GM23338 (cell line): Measurements from ENCODE around the gene CKMT1A. TPM values are rescaled to one million over a fixed set of nuclear protein-coding genes. Genes with fewer than 3 reads are reported as not detected.
A peak's percentile ranks its signal among the peaks of the same experiment; 100 is the strongest.
"Not testable (repeated sequence)": the region's sequence is repeated elsewhere in the genome, so short reads cannot be mapped to it uniquely, and the experiment has no call there.

Experiments
- ATAC-seq: fragments of 200-7000 bp; cut with Tn5 transposase; 3 replicates; pipeline ENCODE4 v1.9.1; 2020
- DNase-seq: peaks from one replicate; pipeline ENCODE4 v3.0.0-alpha.2; 2015; ENCODE audit warnings: low spot score
- H2AFZ ChIP-seq: fragments of 200-600 bp; sonication (generic); 2 replicates; pipeline ENCODE4 v1.8.0; 2016; ENCODE audit warnings: antibody characterized with exemption, mild to moderate bottlenecking, moderate library complexity
- H3F3A ChIP-seq: fragments of 200-600 bp; sonication (generic); replicated peaks from 2 replicates; pipeline ENCODE4 v1.8.0; 2017; ENCODE audit warnings: antibody characterized with exemption, mixed run types, low read depth
- H3K27ac ChIP-seq: fragments of 200-600 bp; sonication (generic); 2 replicates; pipeline ENCODE4 v1.6.1; 2016; ENCODE audit warnings: low read depth
- H3K27me3 ChIP-seq: fragments of 200-600 bp; sonication (generic); 2 replicates; pipeline ENCODE4 v1.8.0; 2016; ENCODE audit warnings: mild to moderate bottlenecking, mixed run types, moderate library complexity; ENCODE audit not compliant: insufficient read depth
- H3K36me3 ChIP-seq: fragments of 200-600 bp; sonication (generic); 2 replicates; pipeline ENCODE4 v1.8.0; 2016; ENCODE audit warnings: mild to moderate bottlenecking; ENCODE audit not compliant: insufficient read depth
- H3K4me1 ChIP-seq: fragments of 200-600 bp; sonication (generic); 2 replicates; pipeline ENCODE4 v1.8.0; 2016; ENCODE audit warnings: mild to moderate bottlenecking, moderate library complexity; ENCODE audit not compliant: insufficient read depth
- H3K4me2 ChIP-seq: fragments of 200-600 bp; sonication (generic); 2 replicates; pipeline ENCODE4 v1.7.1; 2017; ENCODE audit warnings: mixed run types
- H3K4me3 ChIP-seq: fragments of 200-600 bp; sonication (generic); 2 replicates; pipeline ENCODE4 v1.6.1; 2016; ENCODE audit warnings: mixed run types
- H3K79me2 ChIP-seq: fragments of 200-600 bp; sonication (generic); replicated peaks from 2 replicates; pipeline ENCODE4 v1.8.0; 2017; ENCODE audit warnings: mild to moderate bottlenecking; ENCODE audit not compliant: insufficient read depth
- H3K9me2 ChIP-seq: fragments of 200-600 bp; sonication (generic); 2 replicates; pipeline ENCODE4 v1.8.0; 2017; ENCODE audit not compliant: insufficient read depth
- H4K20me1 ChIP-seq: fragments of 200-600 bp; sonication (generic); replicated peaks from 2 replicates; pipeline ENCODE4 v1.8.0; 2017; ENCODE audit warnings: mild to moderate bottlenecking; ENCODE audit not compliant: insufficient read depth
- H3K27ac Mint-ChIP-seq: 2 replicates; pipeline ENCODE4 v1.8.0; 2020; ENCODE audit warnings: inconsistent platforms, mild to moderate bottlenecking, moderate library complexity, mixed read lengths
- H3K27me3 Mint-ChIP-seq: 3 replicates; pipeline ENCODE4 v1.8.0; 2022; ENCODE audit warnings: low read depth, mild to moderate bottlenecking, moderate library complexity, mixed read lengths, inconsistent platforms; ENCODE audit not compliant: insufficient read depth, poor library complexity
- H3K36me3 Mint-ChIP-seq: 3 replicates; pipeline ENCODE4 v1.8.0; 2021; ENCODE audit warnings: low read depth, mild to moderate bottlenecking, inconsistent platforms, moderate library complexity, mixed read lengths
- H3K4me1 Mint-ChIP-seq: 3 replicates; pipeline ENCODE4 v1.8.0; 2020; ENCODE audit warnings: mild to moderate bottlenecking, inconsistent platforms, mixed read lengths
- H3K4me3 Mint-ChIP-seq: 3 replicates; pipeline ENCODE4 v1.8.0; 2021; ENCODE audit warnings: moderate library complexity, mild to moderate bottlenecking, inconsistent platforms, mixed read lengths
- H3K9me3 Mint-ChIP-seq: 3 replicates; pipeline ENCODE4 v1.8.0; 2020; ENCODE audit warnings: moderate library complexity, mild to moderate bottlenecking, inconsistent platforms, mixed read lengths
- CREB1 ChIP-seq: fragments of 250-450 bp; sonication (Bioruptor Pico); IDR thresholded peaks from 2 replicates; pipeline ENCODE4 v1.5.0; 2020; ENCODE audit warnings: low read depth, mild to moderate bottlenecking, moderate library complexity
- ETS1 ChIP-seq: IDR thresholded peaks from 2 replicates; pipeline ENCODE4 v1.6.1; 2016; ENCODE audit warnings: antibody characterized with exemption
- EZH2 ChIP-seq: fragments of 200-600 bp; sonication (generic); IDR thresholded peaks from one replicate; pipeline ENCODE4 v1.8.0; 2017; ENCODE audit warnings: antibody characterized with exemption, mild to moderate bottlenecking, low read depth; ENCODE audit not compliant: unreplicated experiment
- JUNB ChIP-seq: IDR thresholded peaks from one replicate; pipeline ENCODE4 v1.6.1; 2016; ENCODE audit warnings: antibody characterized with exemption; ENCODE audit not compliant: unreplicated experiment
- REST ChIP-seq: IDR thresholded peaks from one replicate; pipeline ENCODE4 v1.6.1; 2018; ENCODE audit warnings: antibody characterized with exemption; ENCODE audit not compliant: unreplicated experiment
- STAT1 ChIP-seq: IDR thresholded peaks from one replicate; pipeline ENCODE4 v1.6.1; 2016; ENCODE audit warnings: antibody characterized with exemption; ENCODE audit not compliant: unreplicated experiment
- polyA plus RNA-seq: library from polyadenylated mRNA; unstranded; fragments of >200 nt; fragmentation: Nextera tagmentation; extraction: Ambion mirVana; gene quantifications from 2 replicates; pipeline ENCODE4 v1.2.1, GENCODE V29; 2016
- total RNA-seq: library from RNA; depleted of rRNA; stranded (reverse); fragments of >200 nt; shearing (Covaris generic); gene quantifications from 2 replicates; pipeline ENCODE4 v1.2.3, GENCODE V29; 2014

Gene CKMT1A
- total and polyA plus RNA-seq, 2 experiments from 2014 or later = 27.3 to 30.9 TPM

- no peaks in the 10 kb centered on the region for H3K9me2 ChIP-seq
- no peaks in the 10 kb centered on the region for H3K79me2 ChIP-seq
- H4K20me1 ChIP-seq = no peaks in the 10 kb centered on the region
- Mint-ChIP-seq H3K4me3 (no peak overlapping the region), H3K36me3 (peaks cover 19% of the 10 kb centered on the region), H3K4me1 (no peaks in the 10 kb centered on the region), H3K27me3 (peaks cover 6% of the 10 kb centered on the region), H3K27ac (no peak overlapping the region), H3K9me3 (no peaks in the 10 kb centered on the region)
- H2AFZ ChIP-seq = no peak overlapping the region
- H3F3A ChIP-seq = no peaks in the 10 kb centered on the region
- no peak overlapping the region for H3K27ac ChIP-seq
- no peak for TF ChIP-seq STAT1
- no peak for TF ChIP-seq JUNB
- no peak for TF ChIP-seq CREB1 (CRISPR knock-in tag)
- no peak for TF ChIP-seq ETS1
- no peak for TF ChIP-seq REST
- no peak overlapping the region for H3K4me3 ChIP-seq
- ATAC-seq (no peak), DNase-seq (no peak)
- no peak overlapping the region for H3K4me2 ChIP-seq
- H3K27me3 ChIP-seq = no peaks in the 10 kb centered on the region
- H3K4me1 ChIP-seq = no peaks in the 10 kb centered on the region
- H3K36me3 ChIP-seq = no peaks in the 10 kb centered on the region
Observed at GRCh38 chr15:43702174-43702573, 8.5 kb downstream of the CKMT1A start.

- Mint-ChIP-seq H3K4me3 (no peak overlapping the region), H3K27ac (no peak overlapping the region), H3K4me1 (no peaks in the 10 kb centered on the region), H3K9me3 (no peaks in the 10 kb centered on the region), H3K27me3 (peaks cover 6% of the 10 kb centered on the region), H3K36me3 (peaks cover 13% of the 10 kb centered on the region)
- Histone ChIP-seq H3K27ac (no peak overlapping the region), H3K9me2 (no peaks in the 10 kb centered on the region), H4K20me1 (no peaks in the 10 kb centered on the region), H3K4me1 (no peaks in the 10 kb centered on the region), H3K79me2 (no peaks in the 10 kb centered on the region), H3F3A (no peaks in the 10 kb centered on the region), H3K4me2 (no peak overlapping the region), H3K36me3 (no peaks in the 10 kb centered on the region), H3K27me3 (no peaks in the 10 kb centered on the region), H3K4me3 (no peak overlapping the region), H2AFZ (no peak overlapping the region)
- ATAC-seq = no peak
- TF ChIP-seq JUNB (no peak), EZH2 (no peak), CREB1 (CRISPR knock-in tag) (no peak)
- no peak for DNase-seq
Observed at GRCh38 chr15:43702701-43703424, 9.2 kb downstream of the CKMT1A start.

GRCh38 chr15:43710431-43711131, 16.9 kb downstream of the CKMT1A start:
- H4K20me1 ChIP-seq, H3K4me2 ChIP-seq, H3K36me3 Mint-ChIP-seq, H3K4me1 Mint-ChIP-seq, DNase-seq, H3K27me3 ChIP-seq, H3K27ac Mint-ChIP-seq, H3F3A ChIP-seq, H2AFZ ChIP-seq, H3K9me3 Mint-ChIP-seq, H3K36me3 ChIP-seq, H3K79me2 ChIP-seq, H3K9me2 ChIP-seq, H3K27me3 Mint-ChIP-seq, H3K4me3 ChIP-seq, H3K27ac ChIP-seq, H3K4me1 ChIP-seq, H3K4me3 Mint-ChIP-seq: not testable (repeated sequence)
- peak; percentile 62 for ATAC-seq
